ENCODE results near the gene ABCC3.

ABCC3 gene

DNA sequence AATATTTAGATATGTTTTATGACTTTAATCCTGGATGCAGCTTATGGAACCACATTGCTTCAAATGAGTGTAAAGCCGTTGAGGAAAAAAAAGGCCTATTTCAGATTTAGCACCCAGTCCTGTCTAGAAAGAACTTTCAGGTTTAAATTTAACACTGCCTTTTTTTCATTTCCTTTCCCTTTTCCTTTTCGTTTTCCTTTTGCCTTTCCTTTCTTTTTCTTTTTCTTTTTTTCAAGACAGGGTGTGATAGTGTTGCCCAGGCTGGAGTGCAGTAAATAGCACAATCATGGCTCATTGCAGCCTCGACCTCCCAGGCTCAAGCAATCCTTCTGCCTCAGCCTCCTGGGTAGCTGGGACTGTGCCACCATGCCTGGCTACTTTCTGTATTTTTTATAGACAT lies 100.6 kb downstream of the ABCC3 start:
- Histone ChIP-seq H3K27me3 (ENCODE audit: control insufficient read depth, insufficient read depth, low read length) (no peaks in the 10 kb centered on the region), H3K27ac (ENCODE audit: low read depth, low read length) (no peak overlapping the region), H3K36me3 (ENCODE audit: control insufficient read depth, insufficient read depth, low read length) (peaks cover 38% of the 10 kb centered on the region), H3K4me1 (ENCODE audit: control insufficient read depth, insufficient read depth, low read length) (no peaks in the 10 kb centered on the region), H3K9ac (ENCODE audit: low read depth, low read length) (no peak overlapping the region), H3K9me3 (ENCODE audit: control insufficient read depth, insufficient read depth, low read length) (no peaks in the 10 kb centered on the region), H3K4me3 (ENCODE audit: low read depth, low read length) (no peak overlapping the region)

DNA sequence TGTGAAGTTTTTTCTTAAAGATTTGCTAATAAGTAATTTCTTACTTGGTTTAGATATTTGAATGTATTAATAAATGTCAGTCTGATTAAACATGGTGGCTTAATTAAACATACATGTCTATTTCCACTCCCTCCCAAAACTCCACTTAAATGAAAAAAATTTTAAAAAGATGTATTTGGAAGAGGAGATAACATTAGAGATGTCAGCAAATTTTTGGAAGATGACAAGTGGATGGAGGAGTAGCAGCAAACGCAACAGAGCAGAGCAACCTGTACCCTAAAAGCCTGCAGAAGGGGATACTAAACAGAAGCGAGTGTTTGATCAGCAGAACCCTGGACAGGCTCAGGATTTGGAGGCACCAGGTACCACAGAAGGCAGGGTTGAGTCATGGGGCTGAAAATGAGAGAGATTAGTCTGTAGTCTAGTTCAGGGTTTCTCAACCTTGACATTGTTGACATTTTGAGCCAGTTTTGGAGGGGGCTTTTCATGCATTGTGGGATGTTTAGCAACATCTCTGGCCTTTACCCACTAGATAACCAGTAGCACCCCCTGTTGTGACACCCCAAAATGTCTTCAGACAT lies 102.5 kb downstream of the ABCC3 start:
- Histone ChIP-seq H3K36me3 (ENCODE audit: control insufficient read depth, insufficient read depth, low read length) (peaks cover 58% of the 10 kb centered on the region), H3K9me3 (ENCODE audit: control insufficient read depth, insufficient read depth, low read length) (no peaks in the 10 kb centered on the region), H3K4me1 (ENCODE audit: control insufficient read depth, insufficient read depth, low read length) (no peaks in the 10 kb centered on the region), H3K27ac (ENCODE audit: low read depth, low read length) (no peak overlapping the region), H3K9ac (ENCODE audit: low read depth, low read length) (no peak overlapping the region), H3K27me3 (ENCODE audit: control insufficient read depth, insufficient read depth, low read length) (no peaks in the 10 kb centered on the region), H3K4me3 (ENCODE audit: low read depth, low read length) (no peak overlapping the region)

DNA sequence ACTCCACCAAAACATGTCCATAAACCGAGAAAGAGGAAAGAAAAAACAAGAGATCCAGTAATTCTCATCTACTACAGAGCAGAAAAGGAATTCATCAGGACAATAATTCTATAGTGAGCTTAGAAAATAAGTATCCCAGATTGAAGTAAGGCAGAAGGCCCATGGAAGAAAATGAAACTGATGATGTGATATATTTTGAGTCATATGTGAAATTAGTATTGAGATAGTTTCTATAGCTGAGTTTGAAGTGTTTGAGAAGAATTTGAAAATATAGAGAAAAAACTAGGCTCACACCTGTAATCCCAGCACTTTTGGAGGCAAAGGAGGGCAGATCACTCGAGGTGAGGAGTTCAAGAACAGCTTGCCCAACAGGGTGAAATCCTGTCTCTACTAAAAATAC lies 104.4 kb downstream of the ABCC3 start:
- no peaks in the 10 kb centered on the region for H3K27me3 ChIP-seq (ENCODE audit: control insufficient read depth, insufficient read depth, low read length)
- H3K36me3 ChIP-seq (ENCODE audit: control insufficient read depth, insufficient read depth, low read length): peaks cover 74% of the 10 kb centered on the region
- H3K4me1 ChIP-seq (ENCODE audit: control insufficient read depth, insufficient read depth, low read length): no peaks in the 10 kb centered on the region
- no peak overlapping the region for H3K4me3 ChIP-seq (ENCODE audit: low read depth, low read length)
- no peak overlapping the region for H3K27ac ChIP-seq (ENCODE audit: low read depth, low read length)
- H3K9me3 ChIP-seq (ENCODE audit: control insufficient read depth, insufficient read depth, low read length): no peaks in the 10 kb centered on the region
- no peak overlapping the region for H3K9ac ChIP-seq (ENCODE audit: low read depth, low read length)

Measured in HUES48 (cell line).